HepG2 (cell line): ENCODE data around the gene CCDC61. TPM values are rescaled to one million over a fixed set of nuclear protein-coding genes. Genes with fewer than 3 reads are reported as not detected.

Experiments used
- ATAC-seq: fragments of 200-7000 bp; cut with Tn5 transposase; 3 replicates; pipeline ENCODE4 v1.9.1; 2020; ENCODE audit warnings: mild to moderate bottlenecking, moderate library complexity
- BruUV-seq: library from RNA; stranded (reverse); fragments of 400-500 nt; replicated peaks from 2 replicates; lab custom pipeline; 2021; lab: Mats Ljungman, UMichigan
- CTCF ChIA-PET: fragments of 300-600 bp; formaldehyde crosslinking; extraction: SDS; loops from one replicate; lab custom pipeline; 2021; ENCODE audit warnings: low total read pairs, inconsistent platforms, low intra/inter-chr PET ratio; lab: Yijun Ruan, JAX
- POLR2A ChIA-PET: fragments of 350-600 bp; sonication (Branson Sonifier 250); formaldehyde crosslinking; loops from one replicate; lab custom pipeline; 2020; ENCODE audit warnings: antibody characterized with exemption, inconsistent platforms; lab: Yijun Ruan, JAX
- DNase-seq: peaks from one replicate; pipeline ENCODE4 v3.0.0-alpha.2; 2015; ENCODE audit warnings: low spot score
- FAIRE-seq: peaks from 3 replicates; lab custom pipeline; 2011; peaks lifted over from hg19 to GRCh38; lab: Jason Lieb, UNC
- H2AFZ ChIP-seq: one replicate; pipeline ENCODE4 v1.6.1; 2011; ENCODE audit warnings: low read length, inconsistent platforms
- H3K27ac ChIP-seq: fragments of 300-600 bp; 3 replicates; pipeline ENCODE4 v1.8.0; 2011; ENCODE audit warnings: mixed run types, mild to moderate bottlenecking, mixed read lengths, low read length, inconsistent platforms; ENCODE audit not compliant: insufficient read depth; ENCODE audit errors: extremely low read length
- H3K27me3 ChIP-seq, 2 experiments: fragments of 200-600 bp in 1 of 2; 2 replicates in 1 of 2; 3 replicates in 1 of 2; pipeline versions ENCODE4 v1.6.0 to v1.8.0; 2011; ENCODE audit warnings: low read length in 2 of 2, mild to moderate bottlenecking in 2 of 2, moderate library complexity in 2 of 2, inconsistent platforms in 1 of 2; ENCODE audit not compliant: insufficient read depth in 2 of 2, control insufficient read depth in 1 of 2
- H3K36me3 ChIP-seq, 2 experiments: fragments of 200-600 bp in 1 of 2; replicated peaks in 1 of 2; 2 replicates in 1 of 2; 3 replicates in 1 of 2; pipeline versions ENCODE4 v1.5.1 to v1.8.0; 2011; ENCODE audit warnings: low read length in 2 of 2, inconsistent platforms in 1 of 2; ENCODE audit not compliant: insufficient read depth in 2 of 2, control insufficient read depth in 1 of 2
- H3K4me1 ChIP-seq: 2 replicates; pipeline ENCODE4 v1.5.1; 2012; ENCODE audit warnings: low read length, inconsistent platforms; ENCODE audit not compliant: insufficient read depth
- H3K4me2 ChIP-seq: 2 replicates; pipeline ENCODE4 v1.6.0; 2011; ENCODE audit warnings: low read depth, low read length, inconsistent platforms
- H3K4me3 ChIP-seq, 3 experiments: fragments of 200-600 bp in 1 of 3; sonication (generic), shearing (Covaris generic) in 1 of 3; replicated peaks in 1 of 3; 2 replicates each; pipeline ENCODE4 v1.5.1; 2011 to 2016; ENCODE audit warnings: low read length in 3 of 3, inconsistent platforms in 2 of 3, low read depth in 2 of 3, mild to moderate bottlenecking in 2 of 3, control low read depth in 1 of 3, mixed read lengths in 1 of 3; ENCODE audit not compliant: insufficient read depth in 1 of 3
- H3K79me2 ChIP-seq: one replicate; pipeline ENCODE4 v1.6.1; 2011; ENCODE audit warnings: low read length, inconsistent platforms; ENCODE audit not compliant: insufficient read depth
- H3K9ac ChIP-seq: 2 replicates; pipeline ENCODE4 v1.6.0; 2011; ENCODE audit warnings: mild to moderate bottlenecking, low read depth, low read length, inconsistent platforms; ENCODE audit not compliant: insufficient read depth
- H3K9me3 ChIP-seq: 2 replicates; pipeline ENCODE4 v1.5.1; 2012; ENCODE audit warnings: mild to moderate bottlenecking, low read length
- H4K20me1 ChIP-seq: 2 replicates; pipeline ENCODE4 v1.6.0; 2011; ENCODE audit warnings: inconsistent platforms, mild to moderate bottlenecking, low read length, moderate library complexity; ENCODE audit not compliant: insufficient read depth
- ATF7 ChIP-seq, 2 experiments: fragments of 450-650 bp in 1 of 2; sonication (generic) in 1 of 2; formaldehyde crosslinking in 1 of 2; IDR thresholded peaks; 2 replicates each; pipeline versions ENCODE4 v1.4.0 to v1.6.1; 2016 to 2020; ENCODE audit warnings: antibody characterized with exemption in 1 of 2, mild to moderate bottlenecking in 1 of 2, missing genetic modification reagents in 1 of 2
- CEBPB ChIP-seq: IDR thresholded peaks from 2 replicates; pipeline ENCODE4 v1.6.1; 2011; ENCODE audit warnings: low read depth, low read length, improper control_type of control experiment, borderline replicate concordance
- HOXA5 ChIP-seq: sonication (generic); formaldehyde crosslinking; IDR thresholded peaks from 2 replicates; pipeline ENCODE4 v1.4.0; 2020; ENCODE audit warnings: missing genetic modification reagents
- NFYC ChIP-seq: IDR thresholded peaks from 2 replicates; pipeline ENCODE4 v1.6.1; 2016; ENCODE audit warnings: missing genetic modification reagents, missing compliant biosample characterization
- SOX6 ChIP-seq, 2 experiments: fragments of 450-650 bp in 1 of 2; sonication (generic) in 1 of 2; formaldehyde crosslinking in 1 of 2; IDR thresholded peaks; 2 replicates each; pipeline versions ENCODE4 v1.4.0 to v1.6.1; 2017 to 2020; ENCODE audit warnings: antibody characterized with exemption in 1 of 2, mild to moderate bottlenecking in 1 of 2, missing genetic modification reagents in 1 of 2
- ZBTB21 ChIP-seq: sonication (generic); formaldehyde crosslinking; IDR thresholded peaks from 2 replicates; pipeline ENCODE4 v1.4.0; 2020; ENCODE audit warnings: missing genetic modification reagents
- ZMYM2 ChIP-seq: sonication (generic); formaldehyde crosslinking; IDR thresholded peaks from 2 replicates; pipeline ENCODE4 v1.8.0; 2022; ENCODE audit warnings: mild to moderate bottlenecking, missing genetic modification reagents
- ZMYM3 ChIP-seq: sonication (generic); formaldehyde crosslinking; IDR thresholded peaks from 2 replicates; pipeline ENCODE4 v1.5.1; 2020; ENCODE audit warnings: mild to moderate bottlenecking, missing genetic modification reagents
- ZNF569 ChIP-seq: sonication (generic); formaldehyde crosslinking; IDR thresholded peaks from 2 replicates; pipeline ENCODE4 v1.5.0; 2020; ENCODE audit warnings: mild to moderate bottlenecking, missing genetic modification reagents, moderate library complexity, borderline replicate concordance
- WGBS: methylation state at CpG from one replicate; pipeline ENCODE4 v1.1.6; 2017; ENCODE audit warnings: low lambda C conversion rate; 5-methylcytosine and 5-hydroxymethylcytosine counted together
- in situ Hi-C: cut with HindIII; loops from 2 replicates; pipeline ENCODE4 v1.10.0; 2017; ENCODE audit warnings: low pct_unique_long_range_greater_than_20kb; ENCODE audit not compliant: extremely low pct_ligation_motif_present
- intact Hi-C: fragments of 100-400 bp; cut with micrococcal nuclease; formaldehyde crosslinking; loops from one replicate; pipeline ENCODE4 v1.10.0; 2022; ENCODE audit not compliant: unreplicated experiment
- polyA plus RNA-seq, 8 experiments: library from polyadenylated mRNA; depleted of rRNA in 3 of 8; stranded (reverse) in 7 of 8; unstranded in 1 of 8; fragments of >200 nt; fragmentation: Illumina TruSeq in 4 of 8; extraction: Trizol in 4 of 8; gene quantifications; 2 replicates each; pipeline versions ENCODE4 v1.2.1 to v1.2.3, GENCODE V29; 2011 to 2016; ENCODE audit warnings: low read depth in 4 of 8, missing spikeins in 1 of 8, mixed read lengths in 1 of 8; ENCODE audit not compliant: insufficient read depth in 1 of 8
- total RNA-seq, 5 experiments: library from RNA; depleted of rRNA; stranded (reverse); fragments of >200 nt; fragmentation: Illumina TruSeq; extraction: Trizol; gene quantifications; 2 replicates each; pipeline ENCODE4 v1.2.3, GENCODE V29; 2016; ENCODE audit warnings: low read depth in 1 of 5

Gene CCDC61
- total and polyA plus RNA-seq, 2 of the 13 experiments (the other 11 are each of a cell fraction or from before 2014, with no cell fraction given): 4.2 to 4.9 TPM

- intact Hi-C loops: loop anchor here (10.0 kb wide), 1 partner anchor 65 kb away; no protein-coding TSS in a partner anchor
- H3K9ac ChIP-seq: no peak overlapping the region
- H3K79me2 ChIP-seq: no peaks in the 10 kb centered on the region
- no peak for ATAC-seq
- no peak for DNase-seq
- ChIA-PET CTCF (no interaction called here), POLR2A (no interaction called here)
- no TSS peak for BruUV-seq
- H3K36me3 ChIP-seq: no peaks in the 10 kb centered on the region
- no peak overlapping the region for H3K27ac ChIP-seq
- TF ChIP-seq CEBPB: peak; percentile 51; the same call in 1 of the 2 replicates
- TF ChIP-seq ZNF569 (CRISPR knock-in tag): no peak
- no peak for TF ChIP-seq ZMYM2
- H3K4me1 ChIP-seq: no peaks in the 10 kb centered on the region
- FAIRE-seq: no peak
- H3K9me3 ChIP-seq: no peaks in the 10 kb centered on the region
- peaks cover 0 to 16% of the 10 kb centered on the region in 2 experiments; a peak in 3 of 5 replicates for H3K27me3 ChIP-seq
- no peaks in the 10 kb centered on the region for H4K20me1 ChIP-seq
- no peak overlapping the region for H2AFZ ChIP-seq
- WGBS: 31% methylated on average over 12 of the region's 12 CpGs
- H3K4me3 ChIP-seq: no peak overlapping the region
- no peak overlapping the region for H3K4me2 ChIP-seq
- in situ Hi-C loops: no loop called here
Observed at GRCh38 chr19:45990113-45990728, 5.0 kb upstream of the CCDC61 start.

GRCh38 chr19:45994456-45994997 lies 740 bp upstream of the CCDC61 start:
- H3K27ac ChIP-seq: no peak overlapping the region
- peak; percentile 45; the same call in 1 of the 2 replicates for TF ChIP-seq ZMYM3 (CRISPR knock-in tag)
- no peak for TF ChIP-seq NFYC (CRISPR knock-in tag)
- TF ChIP-seq HOXA5: 0 out of 2 replicates have a peak, but pooled peaks have one; percentile 4
- TF ChIP-seq ATF7 (IDR thresholded peaks at IDR 0.05): 0 out of 2 replicates have a peak, but pooled peaks have one; percentile 11
- TF ChIP-seq ATF7 (CRISPR knock-in tag; IDR thresholded peaks at IDR 0.05): no peak
- no peak for TF ChIP-seq ZBTB21 (CRISPR knock-in tag)
- no peak for TF ChIP-seq SOX6 (IDR thresholded peaks at IDR 0.05)
- 0 out of 2 replicates have a peak, but pooled peaks have one; percentile 20 for TF ChIP-seq SOX6 (CRISPR knock-in tag; IDR thresholded peaks at IDR 0.05)
- no peaks in the 10 kb centered on the region for H3K9me3 ChIP-seq
- H3K4me1 ChIP-seq: peaks cover 12% of the 10 kb centered on the region; the same call in 1 of the 2 replicates
- intact Hi-C loops: loop anchor here (10.0 kb wide), 1 partner anchor 70 kb away; no protein-coding TSS in a partner anchor
- H3K4me2 ChIP-seq: peak overlapping the region; percentile 88
- POLR2A ChIA-PET: interaction anchor here (0.6 to 1.4 kb wide), 11 partner anchors 11 to 667 kb away, joined by 3 to 11 read pairs (median 3); partner anchors contain the start of genes DACT3 and SYMPK
- CTCF ChIA-PET: no interaction called here
- no TSS peak for BruUV-seq
- ATAC-seq (peak; percentile 14), FAIRE-seq (no peak), DNase-seq (no peak)
- H3K36me3 ChIP-seq: 0 out of 5 replicates have a peak, but pooled peaks cover 0 to 1% of the 10 kb centered on the region in 2 experiments
- WGBS: 10% methylated on average over 8 of the region's 8 CpGs
- in situ Hi-C loops: no loop called here
- H3K27me3 ChIP-seq: peaks cover 0 to 8% of the 10 kb centered on the region in 2 experiments; a peak in 1 of 5 replicates
- peak overlapping the region; percentile 42 to 66 (median 63) for H3K4me3 ChIP-seq
- H3K79me2 ChIP-seq: peaks cover 10% of the 10 kb centered on the region
- no peaks in the 10 kb centered on the region for H4K20me1 ChIP-seq
- H2AFZ ChIP-seq: peak overlapping the region; percentile 39
- H3K9ac ChIP-seq: peak overlapping the region; percentile 48; the same call in 1 of the 2 replicates
